HEK293 (cell line): ENCODE data around the gene FBXW2.

Source experiments
- CTCF ChIP-seq: fragments of 450-650 bp; formaldehyde crosslinking; IDR thresholded peaks from 2 replicates; pipeline ENCODE4 v1.5.1; 2016; ENCODE audit warnings: missing biosample characterization, missing genetic modification characterization
- MEIS1 ChIP-seq: sonication (generic); formaldehyde crosslinking; IDR thresholded peaks from 2 replicates; pipeline ENCODE4 v1.8.1; 2022; ENCODE audit warnings: missing genetic modification reagents, mild to moderate bottlenecking, borderline replicate concordance
- ZNF114 ChIP-seq: fragments of 450-650 bp; formaldehyde crosslinking; IDR thresholded peaks from 2 replicates; pipeline ENCODE4 v1.5.0; 2017; ENCODE audit warnings: missing biosample characterization, missing genetic modification characterization
- ZNF274 ChIP-seq, 2 experiments: fragments of 200-500 bp in 1 of 2; fragments of 450-650 bp in 1 of 2; sonication (Bioruptor generic) in 1 of 2; formaldehyde crosslinking in 1 of 2; IDR thresholded peaks; 2 replicates each; pipeline versions ENCODE4 v1.5.1 to v1.6.1; 2014 to 2016; ENCODE audit warnings: borderline replicate concordance in 1 of 2, inconsistent platforms in 1 of 2, low read length in 1 of 2, missing biosample characterization in 1 of 2, missing genetic modification characterization in 1 of 2
- ZNF292 ChIP-seq: fragments of 450-650 bp; formaldehyde crosslinking; IDR thresholded peaks from 2 replicates; pipeline ENCODE4 v1.5.1; 2016; ENCODE audit warnings: low read depth, missing biosample characterization, missing genetic modification characterization, borderline replicate concordance

- no peak for TF ChIP-seq ZNF274 (IDR thresholded peaks at IDR 0.05; ENCODE audit: low read length)
- TF ChIP-seq ZNF274 (tag by site-specific recombination; IDR thresholded peaks at IDR 0.05; ENCODE audit: borderline replicate concordance), result no peak
- TF ChIP-seq ZNF114 (tag by site-specific recombination), result no peak
- no peak for TF ChIP-seq MEIS1
- no peak for TF ChIP-seq CTCF (tag by site-specific recombination)
- TF ChIP-seq ZNF292 (tag by site-specific recombination), result no peak
These were observed 36.9 kb upstream of the FBXW2 start for GRCh38 chr9:120830151-120830550.
